Neural cell (in vitro differentiated cells): ENCODE measurements around the gene PIK3R1. TPM values are rescaled to one million over a fixed set of nuclear protein-coding genes. Genes with fewer than 3 reads are reported as not detected.

Experiments used
- H2AFZ ChIP-seq: fragments of 200-600, 300-800 bp; sonication (generic), shearing (Covaris generic); 2 replicates; pipeline ENCODE4 v1.6.0; 2014; ENCODE audit warnings: low read depth, mild to moderate bottlenecking, antibody characterized with exemption, low read length, moderate library complexity
- H3F3A ChIP-seq: fragments of 200-600 bp; shearing (Covaris generic); 2 replicates; pipeline ENCODE4 v1.6.1; 2016; ENCODE audit warnings: mild to moderate bottlenecking, moderate library complexity, mixed read lengths, antibody characterized with exemption, low read length; ENCODE audit not compliant: insufficient read depth, poor library complexity, severe bottlenecking
- H3K27ac ChIP-seq: fragments of 200-600, 300-800 bp; sonication (generic), shearing (Covaris generic); 2 replicates; pipeline ENCODE4 v1.5.1; 2014; ENCODE audit warnings: mild to moderate bottlenecking, low read length, moderate library complexity
- H3K27me3 ChIP-seq: fragments of 300-800, 200-600 bp; sonication (generic), shearing (Covaris generic); 2 replicates; pipeline ENCODE4 v1.6.0; 2014; ENCODE audit warnings: mild to moderate bottlenecking, low read depth, low read length, moderate library complexity; ENCODE audit not compliant: insufficient read depth
- H3K36me3 ChIP-seq: fragments of 300-800, 200-600 bp; sonication (generic), shearing (Covaris generic); 2 replicates; pipeline ENCODE4 v1.5.1; 2014; ENCODE audit warnings: mild to moderate bottlenecking, antibody characterized with exemption, low read length, moderate library complexity; ENCODE audit not compliant: insufficient read depth
- H3K4me2 ChIP-seq: fragments of 300-800, 200-600 bp; sonication (generic), shearing (Covaris generic); 2 replicates; pipeline ENCODE4 v1.6.0; 2014; ENCODE audit warnings: mild to moderate bottlenecking, low read length
- H3K4me3 ChIP-seq: fragments of 300-800, 200-600 bp; sonication (generic), shearing (Covaris generic); 2 replicates; pipeline ENCODE4 v1.5.1; 2014; ENCODE audit warnings: mild to moderate bottlenecking, low read length, moderate library complexity
- H3K79me2 ChIP-seq: fragments of 200-600 bp; shearing (Covaris generic); replicated peaks from 2 replicates; pipeline ENCODE4 v1.6.0; 2014; ENCODE audit warnings: mild to moderate bottlenecking, low read length, moderate library complexity; ENCODE audit not compliant: insufficient read depth
- H3K9ac ChIP-seq: fragments of 300-800, 200-600 bp; sonication (generic), shearing (Covaris generic); 2 replicates; pipeline ENCODE4 v1.6.1; 2016; ENCODE audit warnings: mild to moderate bottlenecking, low read length, mixed read lengths
- H3K9me2 ChIP-seq: fragments of 200-600 bp; shearing (Covaris generic); 2 replicates; pipeline ENCODE4 v1.6.1; 2016; ENCODE audit warnings: mild to moderate bottlenecking, low read length, mixed read lengths; ENCODE audit not compliant: insufficient read depth
- H3K9me3 ChIP-seq: fragments of 200-600, 300-800 bp; sonication (generic), shearing (Covaris generic); 2 replicates; pipeline ENCODE4 v1.6.1; 2016; ENCODE audit warnings: mild to moderate bottlenecking, mixed run types, low read length, moderate library complexity, mixed read lengths
- H4K20me1 ChIP-seq: fragments of 200-600 bp; shearing (Covaris generic); 2 replicates; pipeline ENCODE4 v1.6.1; 2016; ENCODE audit warnings: mild to moderate bottlenecking, mixed run types; ENCODE audit not compliant: insufficient read depth
- EP300 ChIP-seq: fragments of 450-650 bp; conservative IDR thresholded peaks from 2 replicates; pipeline ENCODE4 v1.6.1; 2014; ENCODE audit warnings: antibody characterized with exemption, mild to moderate bottlenecking, moderate library complexity; ENCODE audit not compliant: poor library complexity, severe bottlenecking
- EZH2 ChIP-seq: fragments of 200-600, 300-800 bp; shearing (Covaris generic), sonication (generic); IDR thresholded peaks from 2 replicates; pipeline ENCODE4 v1.6.1; 2014; ENCODE audit warnings: antibody characterized with exemption, low read length, borderline replicate concordance, mild to moderate bottlenecking; ENCODE audit not compliant: insufficient read depth, poor library complexity, severe bottlenecking
- MXI1 ChIP-seq: fragments of 450-650 bp; conservative IDR thresholded peaks from 2 replicates; pipeline ENCODE4 v1.6.1; 2014; ENCODE audit warnings: antibody characterized with exemption, mild to moderate bottlenecking; ENCODE audit not compliant: poor library complexity, severe bottlenecking
- POLR2AphosphoS5 ChIP-seq: IDR thresholded peaks from 2 replicates; pipeline ENCODE4 v1.6.1; 2012
- RAD21 ChIP-seq: fragments of 450-650 bp; conservative IDR thresholded peaks from 2 replicates; pipeline ENCODE4 v1.6.1; 2014; ENCODE audit warnings: antibody characterized with exemption, mild to moderate bottlenecking, moderate library complexity
- SMC3 ChIP-seq: fragments of 450-650 bp; conservative IDR thresholded peaks from 2 replicates; pipeline ENCODE4 v1.6.1; 2014; ENCODE audit warnings: antibody characterized with exemption, mild to moderate bottlenecking, moderate library complexity; ENCODE audit not compliant: poor library complexity
- TAF1 ChIP-seq: IDR thresholded peaks from 2 replicates; pipeline ENCODE4 v1.6.1; 2012; ENCODE audit warnings: low read depth
- polyA plus RNA-seq: library from polyadenylated mRNA; depleted of rRNA; stranded (reverse); fragments of >200 nt; gene quantifications from 2 replicates; pipeline ENCODE4 v1.2.3, GENCODE V29; 2014
- TF ChIP-seq, protein P1 (sequence below): fragments of 450-650 bp; IDR thresholded peaks from 2 replicates; pipeline ENCODE4 v1.5.1; 2014; ENCODE audit warnings: antibody characterized with exemption, mild to moderate bottlenecking, moderate library complexity; ENCODE audit not compliant: poor library complexity, severe bottlenecking
- TF ChIP-seq, protein P2 (sequence below): IDR thresholded peaks from 2 replicates; pipeline ENCODE4 v1.6.1; 2012; ENCODE audit warnings: borderline replicate concordance

Gene PIK3R1
- polyA plus RNA-seq, 1 donor from 2014 or later, result 41.9 TPM

- TF ChIP-seq, protein P1, sequence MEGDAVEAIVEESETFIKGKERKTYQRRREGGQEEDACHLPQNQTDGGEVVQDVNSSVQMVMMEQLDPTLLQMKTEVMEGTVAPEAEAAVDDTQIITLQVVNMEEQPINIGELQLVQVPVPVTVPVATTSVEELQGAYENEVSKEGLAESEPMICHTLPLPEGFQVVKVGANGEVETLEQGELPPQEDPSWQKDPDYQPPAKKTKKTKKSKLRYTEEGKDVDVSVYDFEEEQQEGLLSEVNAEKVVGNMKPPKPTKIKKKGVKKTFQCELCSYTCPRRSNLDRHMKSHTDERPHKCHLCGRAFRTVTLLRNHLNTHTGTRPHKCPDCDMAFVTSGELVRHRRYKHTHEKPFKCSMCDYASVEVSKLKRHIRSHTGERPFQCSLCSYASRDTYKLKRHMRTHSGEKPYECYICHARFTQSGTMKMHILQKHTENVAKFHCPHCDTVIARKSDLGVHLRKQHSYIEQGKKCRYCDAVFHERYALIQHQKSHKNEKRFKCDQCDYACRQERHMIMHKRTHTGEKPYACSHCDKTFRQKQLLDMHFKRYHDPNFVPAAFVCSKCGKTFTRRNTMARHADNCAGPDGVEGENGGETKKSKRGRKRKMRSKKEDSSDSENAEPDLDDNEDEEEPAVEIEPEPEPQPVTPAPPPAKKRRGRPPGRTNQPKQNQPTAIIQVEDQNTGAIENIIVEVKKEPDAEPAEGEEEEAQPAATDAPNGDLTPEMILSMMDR, result no peak
- TF ChIP-seq TAF1 (no peak), POLR2AphosphoS5 (no peak), EP300 (no peak), SMC3 (no peak), MXI1 (no peak), RAD21 (no peak), EZH2 (no peak)
- TF ChIP-seq, protein P2, sequence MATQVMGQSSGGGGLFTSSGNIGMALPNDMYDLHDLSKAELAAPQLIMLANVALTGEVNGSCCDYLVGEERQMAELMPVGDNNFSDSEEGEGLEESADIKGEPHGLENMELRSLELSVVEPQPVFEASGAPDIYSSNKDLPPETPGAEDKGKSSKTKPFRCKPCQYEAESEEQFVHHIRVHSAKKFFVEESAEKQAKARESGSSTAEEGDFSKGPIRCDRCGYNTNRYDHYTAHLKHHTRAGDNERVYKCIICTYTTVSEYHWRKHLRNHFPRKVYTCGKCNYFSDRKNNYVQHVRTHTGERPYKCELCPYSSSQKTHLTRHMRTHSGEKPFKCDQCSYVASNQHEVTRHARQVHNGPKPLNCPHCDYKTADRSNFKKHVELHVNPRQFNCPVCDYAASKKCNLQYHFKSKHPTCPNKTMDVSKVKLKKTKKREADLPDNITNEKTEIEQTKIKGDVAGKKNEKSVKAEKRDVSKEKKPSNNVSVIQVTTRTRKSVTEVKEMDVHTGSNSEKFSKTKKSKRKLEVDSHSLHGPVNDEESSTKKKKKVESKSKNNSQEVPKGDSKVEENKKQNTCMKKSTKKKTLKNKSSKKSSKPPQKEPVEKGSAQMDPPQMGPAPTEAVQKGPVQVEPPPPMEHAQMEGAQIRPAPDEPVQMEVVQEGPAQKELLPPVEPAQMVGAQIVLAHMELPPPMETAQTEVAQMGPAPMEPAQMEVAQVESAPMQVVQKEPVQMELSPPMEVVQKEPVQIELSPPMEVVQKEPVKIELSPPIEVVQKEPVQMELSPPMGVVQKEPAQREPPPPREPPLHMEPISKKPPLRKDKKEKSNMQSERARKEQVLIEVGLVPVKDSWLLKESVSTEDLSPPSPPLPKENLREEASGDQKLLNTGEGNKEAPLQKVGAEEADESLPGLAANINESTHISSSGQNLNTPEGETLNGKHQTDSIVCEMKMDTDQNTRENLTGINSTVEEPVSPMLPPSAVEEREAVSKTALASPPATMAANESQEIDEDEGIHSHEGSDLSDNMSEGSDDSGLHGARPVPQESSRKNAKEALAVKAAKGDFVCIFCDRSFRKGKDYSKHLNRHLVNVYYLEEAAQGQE, result no peak
- no peaks in the 10 kb centered on the region for H3K36me3 ChIP-seq
These were observed 100.9 kb downstream of the PIK3R1 start for GRCh38 chr5:68316469-68316868.

GRCh38 chr5:68317646-68318045, 102.1 kb downstream of the PIK3R1 start:
- H3K27ac ChIP-seq, result no peak overlapping the region
- H3K79me2 ChIP-seq, result no peaks in the 10 kb centered on the region
- no peak overlapping the region for H3K4me2 ChIP-seq
- no peak overlapping the region for H3K9ac ChIP-seq
- H4K20me1 ChIP-seq, result no peaks in the 10 kb centered on the region
- TF ChIP-seq POLR2AphosphoS5 (no peak), EZH2 (no peak), TAF1 (no peak), SMC3 (no peak), MXI1 (no peak), EP300 (no peak), RAD21 (no peak)
- TF ChIP-seq, protein P2, result no peak
- TF ChIP-seq, protein P1, result no peak
- no peaks in the 10 kb centered on the region for H3F3A ChIP-seq
- no peaks in the 10 kb centered on the region for H3K27me3 ChIP-seq
- H2AFZ ChIP-seq, result no peak overlapping the region
- H3K9me3 ChIP-seq, result no peaks in the 10 kb centered on the region
- no peak overlapping the region for H3K4me3 ChIP-seq
- H3K36me3 ChIP-seq, result no peaks in the 10 kb centered on the region
- no peaks in the 10 kb centered on the region for H3K9me2 ChIP-seq

More at GRCh38 chr5:68316469-68316868, 100.9 kb downstream of the PIK3R1 start:
- no peaks in the 10 kb centered on the region for H3K27me3 ChIP-seq
- H2AFZ ChIP-seq, result no peak overlapping the region
- H3K27ac ChIP-seq, result no peak overlapping the region
- no peak overlapping the region for H3K9ac ChIP-seq
- H3K79me2 ChIP-seq, result no peaks in the 10 kb centered on the region
- no peaks in the 10 kb centered on the region for H4K20me1 ChIP-seq
- no peaks in the 10 kb centered on the region for H3K9me3 ChIP-seq
- no peak overlapping the region for H3K4me2 ChIP-seq
- no peaks in the 10 kb centered on the region for H3K9me2 ChIP-seq
- no peak overlapping the region for H3K4me3 ChIP-seq
- no peaks in the 10 kb centered on the region for H3F3A ChIP-seq
